ENCODE measurements around the gene HSF4.
"Not testable (repeated sequence)": the region's sequence is repeated elsewhere in the genome, so short reads cannot be mapped to it uniquely, and the experiment has no call there.

HSF4 gene

GRCh38 chr16:67164599-67165061 is at the start of gene HSF4:
Gene HSF4, plus strand, starts transcription at chr16:67164745. Its CDS starts 67 bp downstream, at chr16:67164812.
- DNase-seq = no peak

- DNase-seq = no peak
These were observed 49.8 kb upstream of the HSF4 start for GRCh38 chr16:67114793-67115192.

- DNase-seq = peak; percentile 28
These were observed 48.9 kb upstream of the HSF4 start for GRCh38 chr16:67115639-67116038.

GRCh38 chr16:67116388-67117311 is 47.9 kb upstream of the HSF4 start:
- no peak for DNase-seq

- DNase-seq = no peak
These were observed 46.8 kb upstream of the HSF4 start for GRCh38 chr16:67117716-67118115.

GRCh38 chr16:67120025-67120424 is 44.5 kb upstream of the HSF4 start:
- DNase-seq = no peak

GRCh38 chr16:67122799-67123198 is 41.7 kb upstream of the HSF4 start:
- not testable (repeated sequence) for DNase-seq

- DNase-seq = no peak
These were observed 36.1 kb upstream of the HSF4 start for GRCh38 chr16:67128417-67128816.

GRCh38 chr16:67128887-67129286 is 35.7 kb upstream of the HSF4 start:
- no peak for DNase-seq

GRCh38 chr16:67129422-67129821 is 35.1 kb upstream of the HSF4 start:
- no peak for DNase-seq

GRCh38 chr16:67137605-67138004 is 26.9 kb upstream of the HSF4 start:
- no peak for DNase-seq

GRCh38 chr16:67141391-67141790 is 23.2 kb upstream of the HSF4 start:
- DNase-seq = no peak

GRCh38 chr16:67142342-67142741 is 22.2 kb upstream of the HSF4 start:
- DNase-seq = no peak

GRCh38 chr16:67144943-67145342 is 19.6 kb upstream of the HSF4 start:
- DNase-seq = no peak

GRCh38 chr16:67145746-67146145 is 18.8 kb upstream of the HSF4 start:
- no peak for DNase-seq

GRCh38 chr16:67146523-67147357 is 17.8 kb upstream of the HSF4 start:
- no peak for DNase-seq

- DNase-seq = no peak
These were observed 17.0 kb upstream of the HSF4 start for GRCh38 chr16:67147437-67148140.

- DNase-seq = no peak
These were observed 16.3 kb upstream of the HSF4 start for GRCh38 chr16:67148221-67148620.

- DNase-seq = no peak
These were observed 15.8 kb upstream of the HSF4 start for GRCh38 chr16:67148656-67149275.

- DNase-seq = no peak
These were observed 15.1 kb upstream of the HSF4 start for GRCh38 chr16:67149276-67150046.

GRCh38 chr16:67150047-67150832 is 14.3 kb upstream of the HSF4 start:
- no peak for DNase-seq

All from T1000 (cell line).